RWPE2 (cell line): ENCODE measurements around the gene ABCC9.

Experiments used
- ATAC-seq: fragments of 200-7000 bp; cut with Tn5 transposase; 3 replicates; pipeline ENCODE4 v1.9.1; 2021; ENCODE audit warnings: low read depth
- DNase-seq: peaks from one replicate; pipeline ENCODE4 v3.0.0-alpha.2; 2020; ENCODE audit warnings: low spot score
- H3K27ac ChIP-seq: fragments of 450-650 bp; 2 replicates; pipeline ENCODE4 v1.5.1; 2017; ENCODE audit warnings: mild to moderate bottlenecking; ENCODE audit not compliant: poor library complexity, severe bottlenecking
- H3K27me3 ChIP-seq: fragments of 250-450 bp; sonication (Bioruptor Pico); 2 replicates; pipeline ENCODE4 v1.5.1; 2021; ENCODE audit warnings: mild to moderate bottlenecking, moderate library complexity; ENCODE audit not compliant: insufficient read depth, poor library complexity, severe bottlenecking
- H3K36me3 ChIP-seq: fragments of 250-450 bp; sonication (Bioruptor Pico); 2 replicates; pipeline ENCODE4 v1.5.1; 2020; ENCODE audit warnings: low read depth, mild to moderate bottlenecking, moderate library complexity
- H3K4me1 ChIP-seq: fragments of 250-450 bp; sonication (Bioruptor Pico); 2 replicates; pipeline ENCODE4 v1.5.1; 2021; ENCODE audit warnings: mild to moderate bottlenecking, moderate library complexity; ENCODE audit not compliant: insufficient read depth, poor library complexity, severe bottlenecking
- H3K4me3 ChIP-seq: fragments of 250-450 bp; sonication (Bioruptor Pico); 2 replicates; pipeline ENCODE4 v1.5.1; 2021; ENCODE audit warnings: mild to moderate bottlenecking, moderate library complexity; ENCODE audit not compliant: severe bottlenecking
- H3K9me3 ChIP-seq: fragments of 250-450 bp; sonication (Bioruptor Pico); 2 replicates; pipeline ENCODE4 v1.5.1; 2021; ENCODE audit warnings: mild to moderate bottlenecking, moderate library complexity; ENCODE audit not compliant: severe bottlenecking
- CTCF ChIP-seq: fragments of 450-650 bp; IDR thresholded peaks from one replicate; pipeline ENCODE4 v1.5.1; 2017; ENCODE audit warnings: mild to moderate bottlenecking, moderate library complexity; ENCODE audit not compliant: poor library complexity, severe bottlenecking

The ABCC9 gene

GRCh38 chr12:21925296-21925913 is 15.8 kb downstream of the ABCC9 start:
- no peak for TF ChIP-seq CTCF
- H3K27me3 ChIP-seq, result no peaks in the 10 kb centered on the region
- no peak overlapping the region for H3K27ac ChIP-seq
- no peaks in the 10 kb centered on the region for H3K4me1 ChIP-seq
- no peaks in the 10 kb centered on the region for H3K36me3 ChIP-seq
- DNase-seq (no peak), ATAC-seq (no peak)
- H3K4me3 ChIP-seq, result no peak overlapping the region
- H3K9me3 ChIP-seq, result no peaks in the 10 kb centered on the region

- H3K9me3 ChIP-seq, result no peaks in the 10 kb centered on the region
- DNase-seq, result no peak
- H3K27me3 ChIP-seq, result no peaks in the 10 kb centered on the region
- no peak for ATAC-seq
- no peaks in the 10 kb centered on the region for H3K4me1 ChIP-seq
- no peaks in the 10 kb centered on the region for H3K36me3 ChIP-seq
- no peak overlapping the region for H3K4me3 ChIP-seq
- H3K27ac ChIP-seq, result no peak overlapping the region
- no peak for TF ChIP-seq CTCF
Observed at GRCh38 chr12:21921436-21921835, 19.8 kb downstream of the ABCC9 start.

GRCh38 chr12:21918456-21918855 is 22.8 kb downstream of the ABCC9 start:
- H3K36me3 ChIP-seq, result no peaks in the 10 kb centered on the region
- no peaks in the 10 kb centered on the region for H3K27me3 ChIP-seq
- H3K27ac ChIP-seq, result no peak overlapping the region
- DNase-seq (no peak), ATAC-seq (no peak)
- no peak overlapping the region for H3K4me3 ChIP-seq
- H3K9me3 ChIP-seq, result no peaks in the 10 kb centered on the region
- TF ChIP-seq CTCF, result no peak
- H3K4me1 ChIP-seq, result peaks cover 3% of the 10 kb centered on the region

GRCh38 chr12:21913823-21914222 is 27.4 kb downstream of the ABCC9 start:
- ATAC-seq (no peak), DNase-seq (no peak)
- no peaks in the 10 kb centered on the region for H3K9me3 ChIP-seq
- no peaks in the 10 kb centered on the region for H3K36me3 ChIP-seq
- H3K27ac ChIP-seq, result no peak overlapping the region
- H3K27me3 ChIP-seq, result no peaks in the 10 kb centered on the region
- TF ChIP-seq CTCF, result no peak
- no peak overlapping the region for H3K4me3 ChIP-seq
- peaks cover 4% of the 10 kb centered on the region for H3K4me1 ChIP-seq

- peaks cover 4% of the 10 kb centered on the region for H3K4me1 ChIP-seq
- H3K27ac ChIP-seq, result peak overlapping the region; percentile 30
- H3K9me3 ChIP-seq, result no peaks in the 10 kb centered on the region
- H3K36me3 ChIP-seq, result no peaks in the 10 kb centered on the region
- no peak for TF ChIP-seq CTCF
- no peaks in the 10 kb centered on the region for H3K27me3 ChIP-seq
- H3K4me3 ChIP-seq, result no peak overlapping the region
- DNase-seq (no peak), ATAC-seq (peak; percentile 55; the same call in 2 of the 3 replicates)
Observed at GRCh38 chr12:21912318-21912717, 28.9 kb downstream of the ABCC9 start.
